H1 (cell line): Measurements from ENCODE around the gene RASAL2. TPM values are rescaled to one million over a fixed set of nuclear protein-coding genes. Genes with fewer than 3 reads are reported as not detected.

Experiments
- CTCF ChIA-PET: fragments of 300-600 bp; sonication (Branson Sonifier 250); formaldehyde crosslinking; loops from one replicate; lab custom pipeline; 2021; ENCODE audit not compliant: partially characterized antibody; lab: Charles Lee
- POLR2A ChIA-PET: fragments of 300-600 bp; sonication (Branson Sonifier 250); formaldehyde crosslinking; loops from one replicate; lab custom pipeline; 2021; ENCODE audit warnings: inconsistent platforms; ENCODE audit not compliant: partially characterized antibody; lab: Charles Lee
- DNase-seq, 2 experiments: peaks; one replicate each; pipeline versions ENCODE4 v3.0.0 to v3.0.0-alpha.2; 2010 to 2022; ENCODE audit warnings: low spot score in 2 of 2, low read depth in 1 of 2, mixed read lengths in 1 of 2
- FAIRE-seq: peaks from 2 replicates; lab custom pipeline; 2011; peaks lifted over from hg19 to GRCh38; lab: Jason Lieb, UNC
- H2AFZ ChIP-seq: 2 replicates; pipeline ENCODE4 v1.8.1; 2012; ENCODE audit warnings: low read length, inconsistent platforms
- H2AK5ac ChIP-seq: 2 replicates; pipeline ENCODE4 v1.6.1; 2013; ENCODE audit warnings: low read depth, low read length
- H2BK120ac ChIP-seq: replicated peaks from 2 replicates; pipeline ENCODE3; 2013; ENCODE audit warnings: low read depth, low read length, inconsistent platforms
- H2BK12ac ChIP-seq: 2 replicates; pipeline ENCODE4 v1.6.1; 2013; ENCODE audit warnings: low read depth, low read length
- H2BK15ac ChIP-seq: 2 replicates; pipeline ENCODE4 v1.6.1; 2013; ENCODE audit warnings: low read length
- H2BK20ac ChIP-seq: 2 replicates; pipeline ENCODE4 v1.6.1; 2013; ENCODE audit warnings: low read length
- H2BK5ac ChIP-seq: 2 replicates; pipeline ENCODE4 v1.6.1; 2013; ENCODE audit warnings: low read depth, low read length
- H3K14ac ChIP-seq: 2 replicates; pipeline ENCODE4 v1.6.1; 2013; ENCODE audit warnings: inconsistent platforms; ENCODE audit not compliant: insufficient read length
- H3K18ac ChIP-seq: 2 replicates; pipeline ENCODE4 v1.6.1; 2013; ENCODE audit warnings: low read length; ENCODE audit errors: extremely low read depth
- H3K23ac ChIP-seq: 2 replicates; pipeline ENCODE4 v1.6.1; 2013; ENCODE audit warnings: inconsistent platforms; ENCODE audit not compliant: insufficient read length
- H3K23me2 ChIP-seq: 2 replicates; pipeline ENCODE4 v1.6.1; 2013; ENCODE audit warnings: low read depth, low read length
- H3K27ac ChIP-seq: 2 replicates; pipeline ENCODE4 v1.6.1; 2011; ENCODE audit warnings: low read depth, low read length, inconsistent platforms
- H3K27me3 ChIP-seq, 4 experiments: replicated peaks in 1 of 4; 1 replicate in 1 of 4; 2 replicates in 3 of 4; pipeline versions ENCODE4 v1.6.1 to v1.8.1; 2011 to 2013; ENCODE audit warnings: low read length in 3 of 4, mild to moderate bottlenecking in 3 of 4, inconsistent platforms in 2 of 4, mixed read lengths in 2 of 4, moderate library complexity in 1 of 4; ENCODE audit not compliant: control insufficient read depth in 3 of 4, insufficient read depth in 3 of 4; ENCODE audit errors: extremely low read depth in 1 of 4
- H3K36me3 ChIP-seq, 4 experiments: 2 replicates each; pipeline versions ENCODE4 v1.6.1 to v1.8.1; 2011 to 2013; ENCODE audit warnings: mild to moderate bottlenecking in 4 of 4, low read length in 3 of 4, moderate library complexity in 2 of 4, control low read depth in 1 of 4, inconsistent platforms in 1 of 4; ENCODE audit not compliant: insufficient read depth in 4 of 4, control insufficient read depth in 2 of 4
- H3K4ac ChIP-seq: replicated peaks from 2 replicates; pipeline ENCODE3; 2013; ENCODE audit warnings: low read length, low read depth, mixed read lengths, inconsistent platforms; ENCODE audit not compliant: insufficient read length
- H3K4me1 ChIP-seq, 4 experiments: replicated peaks in 1 of 4; 1 replicate in 1 of 4; 2 replicates in 3 of 4; pipeline versions ENCODE4 v1.6.1 to v1.8.1; 2011 to 2013; ENCODE audit warnings: low read length in 3 of 4, inconsistent platforms in 2 of 4, mixed read lengths in 1 of 4; ENCODE audit not compliant: insufficient read depth in 4 of 4, control insufficient read depth in 3 of 4
- H3K4me2 ChIP-seq, 2 experiments: 2 replicates each; pipeline versions ENCODE4 v1.6.1 to v1.8.1; 2011 to 2013; ENCODE audit warnings: low read depth in 2 of 2, low read length in 2 of 2, control low read depth in 1 of 2, inconsistent platforms in 1 of 2, mild to moderate bottlenecking in 1 of 2; ENCODE audit not compliant: insufficient read depth in 1 of 2
- H3K4me3 ChIP-seq, 4 experiments: fragments of 200-600, 300-600 bp in 1 of 4; sonication (generic), shearing (Covaris generic), sonication (Bioruptor Twin) in 1 of 4; 2 replicates each; pipeline versions ENCODE4 v1.5.1 to v1.8.1; 2011 to 2016; ENCODE audit warnings: low read length in 4 of 4, low read depth in 3 of 4, control low read depth in 2 of 4, inconsistent platforms in 2 of 4, mild to moderate bottlenecking in 2 of 4, mixed read lengths in 1 of 4, moderate library complexity in 1 of 4; ENCODE audit not compliant: insufficient read depth in 2 of 4; ENCODE audit errors: extremely low read depth in 1 of 4
- H3K56ac ChIP-seq: replicated peaks from 2 replicates; pipeline ENCODE3; 2013; ENCODE audit warnings: low read depth, mild to moderate bottlenecking, mixed read lengths, low read length, inconsistent platforms; ENCODE audit not compliant: insufficient read length
- H3K79me1 ChIP-seq: 2 replicates; pipeline ENCODE4 v1.6.1; 2013; ENCODE audit warnings: low read depth, low read length, control low read depth
- H3K79me2 ChIP-seq, 2 experiments: 2 replicates each; pipeline versions ENCODE4 v1.6.1 to v1.8.1; 2012 to 2013; ENCODE audit warnings: low read length in 2 of 2, mild to moderate bottlenecking in 2 of 2, inconsistent platforms in 1 of 2; ENCODE audit not compliant: insufficient read depth in 2 of 2, control insufficient read depth in 1 of 2
- H3K9ac ChIP-seq, 4 experiments: replicated peaks in 1 of 4; 1 replicate in 1 of 4; 2 replicates in 3 of 4; pipeline versions ENCODE4 v1.6.1 to v1.8.1; 2011 to 2013; ENCODE audit warnings: low read depth in 3 of 4, low read length in 3 of 4, control low read depth in 2 of 4, mild to moderate bottlenecking in 2 of 4, moderate library complexity in 2 of 4, inconsistent platforms in 1 of 4; ENCODE audit errors: extremely low read depth in 1 of 4
- H3K9me3 ChIP-seq, 2 experiments: 2 replicates each; pipeline versions ENCODE4 v1.6.1 to v1.8.1; 2012 to 2013; ENCODE audit warnings: mild to moderate bottlenecking in 2 of 2, moderate library complexity in 2 of 2, control low read depth in 1 of 2, inconsistent platforms in 1 of 2, low read depth in 1 of 2, low read length in 1 of 2, mixed read lengths in 1 of 2; ENCODE audit not compliant: insufficient read depth in 2 of 2
- H4K20me1 ChIP-seq, 2 experiments: replicated peaks in 1 of 2; 2 replicates each; pipeline versions ENCODE3 to v1.8.1; 2011 to 2013; ENCODE audit warnings: inconsistent platforms in 2 of 2, low read length in 2 of 2, mild to moderate bottlenecking in 1 of 2; ENCODE audit not compliant: insufficient read depth in 2 of 2, control insufficient read depth in 1 of 2
- H4K5ac ChIP-seq: 2 replicates; pipeline ENCODE4 v1.6.1; 2013; ENCODE audit warnings: low read length, low read depth, mixed read lengths, inconsistent platforms; ENCODE audit not compliant: insufficient read length
- H4K8ac ChIP-seq: 2 replicates; pipeline ENCODE4 v1.8.0; 2013; ENCODE audit warnings: mild to moderate bottlenecking, moderate library complexity, low read length, inconsistent platforms; ENCODE audit not compliant: insufficient read depth; ENCODE audit errors: extremely low read depth
- H4K91ac ChIP-seq: replicated peaks from 2 replicates; pipeline ENCODE3; 2013; ENCODE audit warnings: low read length, mixed read lengths, inconsistent platforms; ENCODE audit not compliant: insufficient read length
- WGBS, 2 experiments: shearing (Covaris generic) in 1 of 2; methylation state at CpG; one replicate each; pipeline versions ENCODE4 v1.1.6 to v1.1.7; 2013 to 2015; ENCODE audit warnings: low lambda C conversion rate in 2 of 2, mixed read lengths in 2 of 2, inconsistent platforms in 1 of 2, low coverage in 1 of 2, missing lambda C conversion rate in 1 of 2; ENCODE audit not compliant: insufficient replicate concordance in 2 of 2, insufficient coverage in 1 of 2, insufficient read length in 1 of 2; ENCODE audit errors: extremely low coverage in 1 of 2, missing lambda C conversion rate in 1 of 2; 5-methylcytosine and 5-hydroxymethylcytosine counted together
- polyA plus RNA-seq, 7 experiments: library from polyadenylated mRNA; depleted of rRNA in 3 of 7; stranded (reverse) in 5 of 7; unstranded in 2 of 7; fragments of >200 nt in 5 of 7; fragments of 200-250 nt in 2 of 7; gene quantifications; 1 replicate in 5 of 7; 2 replicates in 1 of 7; 4 replicates in 1 of 7; pipeline versions ENCODE4 v1.2.1 to v1.2.3, GENCODE V29; 2011 to 2013; ENCODE audit warnings: missing spikeins in 2 of 7, mixed read lengths in 2 of 7
- total RNA-seq: library from RNA; stranded (reverse); fragmentation: NEBNext Ultra II Directional; extraction: Animal tissue kit (Norgen Biotek cat#: 25700); gene quantifications from 2 replicates; pipeline ENCODE4 v1.2.1, GENCODE V29; 2021

Gene RASAL2
- total and polyA plus RNA-seq, 2 of the 8 experiments (the other 6 are each of a cell fraction or from before 2014, with no cell fraction given): 15.9 to 32.5 TPM

GRCh38 chr1:178301141-178301540 is 207.2 kb downstream of the RASAL2 start:
- H4K20me1 ChIP-seq: no peaks in the 10 kb centered on the region
- H2AK5ac ChIP-seq: no peak overlapping the region
- H2BK12ac ChIP-seq: no peak overlapping the region
- H4K8ac ChIP-seq: no peak overlapping the region
- no peak for DNase-seq
- ChIA-PET CTCF (interaction anchor here (0.6 to 3.2 kb wide), 11 partner anchors 11 to 704 kb away, joined by 3 to 28 read pairs (median 6); partner anchors contain the start of gene TEX35), POLR2A (interaction anchor here (2.4 kb wide), 1 partner anchor 20 kb away, joined by 9 read pairs; no protein-coding TSS in a partner anchor)
- no peak overlapping the region for H3K14ac ChIP-seq
- no peaks in the 10 kb centered on the region for H3K23me2 ChIP-seq
- H3K4me3 ChIP-seq: no peak overlapping the region
- no peak for FAIRE-seq
- H3K18ac ChIP-seq: no peak overlapping the region
- H3K4me1 ChIP-seq: peaks cover 0 to 2% (median 0%) of the 10 kb centered on the region in 4 experiments; a peak in 1 of 7 replicates
- no peak overlapping the region for H3K9ac ChIP-seq
- no peak overlapping the region for H2AFZ ChIP-seq
- H4K5ac ChIP-seq: no peak overlapping the region
- H2BK15ac ChIP-seq: no peak overlapping the region
- H3K9me3 ChIP-seq: no peaks in the 10 kb centered on the region
- H3K27me3 ChIP-seq: no peaks in the 10 kb centered on the region
- no peak overlapping the region for H3K4ac ChIP-seq
- H3K23ac ChIP-seq: no peak overlapping the region
- no peak overlapping the region for H3K56ac ChIP-seq
- no peak overlapping the region for H3K4me2 ChIP-seq
- H2BK20ac ChIP-seq: no peak overlapping the region
- H3K27ac ChIP-seq: no peak overlapping the region
- H3K36me3 ChIP-seq: peaks cover 0 to 4% (median 0%) of the 10 kb centered on the region in 4 experiments; a peak in 1 of 8 replicates
- H2BK5ac ChIP-seq: no peak overlapping the region
- H3K79me1 ChIP-seq: no peaks in the 10 kb centered on the region; the same call in 1 of the 2 replicates
- WGBS, 2 experiments: 100% methylated on average over 1 of the region's 1 CpG; no CpG with 5 or more reads in 1 of the 2 experiments
- H3K79me2 ChIP-seq: peaks cover 0 to 24% of the 10 kb centered on the region in 2 experiments; a peak in 2 of 4 replicates
- no peak overlapping the region for H4K91ac ChIP-seq
- no peak overlapping the region for H2BK120ac ChIP-seq
